Measurements from ENCODE around the gene EDC3. TPM values are rescaled to one million over a fixed set of nuclear protein-coding genes. Genes with fewer than 3 reads are reported as not detected.

Gene EDC3
- total RNA-seq, 5 donors from 2014 or later (not counting 1 experiment from before 2014, with no cell fraction given) = 31.8 to 49.4 (median 43.2) TPM

- Histone ChIP-seq H3K36me3 (ENCODE audit: control insufficient read depth in 2 of 2, extremely low read depth in 1 of 2, insufficient read depth in 1 of 2, low read length in 1 of 2) (peaks cover 14 to 92% of the 10 kb centered on the region in 2 donors), H3K27ac (ENCODE audit: low read length) (no peak overlapping the region), H3K4me1 (ENCODE audit: control insufficient read depth in 1 of 2, extremely low read depth in 1 of 2, insufficient read depth in 2 of 2, low read length in 2 of 2) (peaks cover 0 to 48% of the 10 kb centered on the region in 2 experiments), H3K27me3 (replicated peaks in 1 of 2; ENCODE audit: control insufficient read depth in 2 of 2, extremely low read depth in 1 of 2, insufficient read depth in 2 of 2, low read length in 1 of 2) (no peaks in the 10 kb centered on the region), H3K9me3 (no peaks in the 10 kb centered on the region), H3K4me3 (ENCODE audit: control insufficient read depth in 1 of 2, extremely low read depth in 1 of 2, low read length in 1 of 2) (no peak overlapping the region)
- no peaks in the 10 kb centered on the region for H3K9me3 Mint-ChIP-seq
- ChIA-PET CTCF (interaction anchor here in 1 of 2 donors (1.0 kb wide), 1 partner anchor 10 kb away, joined by 3 read pairs; no protein-coding TSS in a partner anchor), POLR2A (interaction anchor here in 1 of 2 donors (0.5 kb wide), 1 partner anchor 171 kb away, joined by 5 read pairs; no protein-coding TSS in a partner anchor)
- peak overlapping the region in 1 of 3 donors; percentile 4 for H3K4me3 Mint-ChIP-seq
- DNase-seq = peak in 1 of 35 experiments; percentile 20
- H3K36me3 Mint-ChIP-seq = peaks cover 63% of the 10 kb centered on the region
- peaks cover 10 to 32% (median 23%) of the 10 kb centered on the region in 3 donors for H3K4me1 Mint-ChIP-seq
- no peaks in the 10 kb centered on the region for H3K27me3 Mint-ChIP-seq
- peak; percentile 51 to 77 (median 62) for ATAC-seq (replicated peaks in 1 of 4)
- peak overlapping the region; percentile 86 for H3K27ac Mint-ChIP-seq
- WGBS (ENCODE audit: insufficient coverage) = 83% methylated on average over 1 of the region's 10 CpGs
Observed at GRCh38 chr15:74626752-74627692, 68.8 kb downstream of the EDC3 start.

GRCh38 chr15:74626336-74626735, 69.5 kb downstream of the EDC3 start:
- DNase-seq = no peak
- H3K27ac Mint-ChIP-seq = peak overlapping the region; percentile 86
- peaks cover 19 to 95% of the 10 kb centered on the region in 2 donors for H3K36me3 ChIP-seq (ENCODE audit: control insufficient read depth in 2 of 2, extremely low read depth in 1 of 2, insufficient read depth in 1 of 2, low read length in 1 of 2)

GRCh38 chr15:74625693-74626092, 70.1 kb downstream of the EDC3 start:
- ChIA-PET POLR2A (no interaction called here), CTCF (interaction anchor here (0.8 to 1.2 kb wide), 2 partner anchors 9 kb away, joined by 3 to 4 read pairs; no protein-coding TSS in a partner anchor)
- H3K27ac Mint-ChIP-seq = peak overlapping the region; percentile 86
- Histone ChIP-seq H3K36me3 (ENCODE audit: control insufficient read depth in 2 of 2, extremely low read depth in 1 of 2, insufficient read depth in 1 of 2, low read length in 1 of 2) (peaks cover 21 to 95% of the 10 kb centered on the region in 2 donors), H3K4me3 (ENCODE audit: control insufficient read depth in 1 of 2, extremely low read depth in 1 of 2, low read length in 1 of 2) (no peak overlapping the region), H3K27me3 (replicated peaks in 1 of 2; ENCODE audit: control insufficient read depth in 2 of 2, extremely low read depth in 1 of 2, insufficient read depth in 2 of 2, low read length in 1 of 2) (no peaks in the 10 kb centered on the region), H3K9me3 (no peaks in the 10 kb centered on the region), H3K27ac (ENCODE audit: low read length) (no peak overlapping the region), H3K4me1 (ENCODE audit: control insufficient read depth in 1 of 2, extremely low read depth in 1 of 2, insufficient read depth in 2 of 2, low read length in 2 of 2) (peaks cover 0 to 55% of the 10 kb centered on the region in 2 experiments)
- H3K36me3 Mint-ChIP-seq = peaks cover 73% of the 10 kb centered on the region
- peaks cover 13 to 40% (median 29%) of the 10 kb centered on the region in 3 donors for H3K4me1 Mint-ChIP-seq
- 96% methylated on average over 5 of the region's 6 CpGs for WGBS (ENCODE audit: insufficient coverage)
- DNase-seq (no peak), ATAC-seq (replicated peaks in 1 of 4) (no peak)
- H3K9me3 Mint-ChIP-seq = no peaks in the 10 kb centered on the region
- H3K4me3 Mint-ChIP-seq = no peak overlapping the region
- no peaks in the 10 kb centered on the region for H3K27me3 Mint-ChIP-seq

More at GRCh38 chr15:74626336-74626735, 69.5 kb downstream of the EDC3 start:
- Histone ChIP-seq H3K4me3 (ENCODE audit: control insufficient read depth in 1 of 2, extremely low read depth in 1 of 2, low read length in 1 of 2) (no peak overlapping the region), H3K4me1 (ENCODE audit: control insufficient read depth in 1 of 2, extremely low read depth in 1 of 2, insufficient read depth in 2 of 2, low read length in 2 of 2) (peaks cover 0 to 52% of the 10 kb centered on the region in 2 experiments), H3K9me3 (no peaks in the 10 kb centered on the region), H3K27ac (ENCODE audit: low read length) (no peak overlapping the region), H3K27me3 (replicated peaks in 1 of 2; ENCODE audit: control insufficient read depth in 2 of 2, extremely low read depth in 1 of 2, insufficient read depth in 2 of 2, low read length in 1 of 2) (no peaks in the 10 kb centered on the region)
- ChIA-PET CTCF (no interaction called here), POLR2A (no interaction called here)
- Mint-ChIP-seq H3K4me3 (no peak overlapping the region), H3K27me3 (no peaks in the 10 kb centered on the region), H3K4me1 (peaks cover 7 to 34% (median 22%) of the 10 kb centered on the region in 3 donors), H3K9me3 (no peaks in the 10 kb centered on the region), H3K36me3 (peaks cover 68% of the 10 kb centered on the region)
- WGBS (ENCODE audit: insufficient coverage) = 95% methylated on average over 7 of the region's 7 CpGs
- no peak for ATAC-seq (replicated peaks in 1 of 4)

DNA sequence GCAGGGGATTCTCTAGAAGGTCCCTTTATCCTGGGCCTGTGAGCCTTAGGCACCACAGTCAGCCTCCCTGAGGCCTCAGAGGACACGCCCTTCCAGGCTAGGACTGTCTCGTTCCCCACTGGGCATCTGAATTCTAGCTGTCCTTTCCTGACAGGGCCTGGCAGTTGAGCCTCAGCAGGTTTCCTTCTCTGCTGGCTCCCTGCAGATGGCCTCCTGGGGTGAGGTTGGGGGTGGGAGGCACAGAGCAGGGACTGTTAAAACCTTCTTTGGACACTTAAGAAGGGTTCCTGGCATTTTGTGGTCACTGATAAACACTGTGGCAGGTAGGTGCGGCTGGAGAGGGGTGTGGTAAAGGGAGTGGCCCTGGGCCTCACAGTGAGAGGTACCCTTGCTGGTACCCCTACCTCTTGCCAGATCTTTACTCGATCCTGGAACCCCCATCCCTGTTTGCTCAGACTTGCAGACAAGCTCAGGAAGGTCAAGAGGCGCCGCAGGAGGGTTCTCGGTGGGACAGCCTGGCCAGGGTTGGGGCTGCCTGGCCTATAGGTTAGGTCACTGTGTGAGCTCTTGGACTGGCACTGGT, 71.7 kb downstream of the EDC3 start:
- DNase-seq = no peak
- peaks cover 29 to 52% (median 45%) of the 10 kb centered on the region in 3 donors for H3K4me1 Mint-ChIP-seq
- H3K27ac ChIP-seq (ENCODE audit: low read length) = no peak overlapping the region
- H3K4me3 ChIP-seq (ENCODE audit: control insufficient read depth in 1 of 2, extremely low read depth in 1 of 2, low read length in 1 of 2) = no peak overlapping the region
- peaks cover 0 to 71% of the 10 kb centered on the region in 2 experiments for H3K4me1 ChIP-seq (ENCODE audit: control insufficient read depth in 1 of 2, extremely low read depth in 1 of 2, insufficient read depth in 2 of 2, low read length in 2 of 2)
- H3K36me3 Mint-ChIP-seq = peaks cover 78% of the 10 kb centered on the region
- peaks cover 24 to 100% of the 10 kb centered on the region in 2 donors for H3K36me3 ChIP-seq (ENCODE audit: control insufficient read depth in 2 of 2, extremely low read depth in 1 of 2, insufficient read depth in 1 of 2, low read length in 1 of 2)
- H3K4me3 Mint-ChIP-seq = no peak overlapping the region
- no peaks in the 10 kb centered on the region for H3K9me3 Mint-ChIP-seq
- ChIA-PET CTCF (interaction anchor here (0.6 to 1.1 kb wide), 4 partner anchors 21 to 502 kb away, joined by 3 read pairs; no protein-coding TSS in a partner anchor), POLR2A (no interaction called here)
- no peaks in the 10 kb centered on the region for H3K9me3 ChIP-seq
- H3K27ac Mint-ChIP-seq = peak overlapping the region in 1 of 2 donors; percentile 52
- 87% methylated on average over 3 of the region's 7 CpGs for whole genome bisulfite sequencing (ENCODE audit: insufficient coverage)
- no peaks in the 10 kb centered on the region for H3K27me3 Mint-ChIP-seq
- no peak for ATAC-seq (replicated peaks in 1 of 4)
- H3K27me3 ChIP-seq (replicated peaks in 1 of 2; ENCODE audit: control insufficient read depth in 2 of 2, extremely low read depth in 1 of 2, insufficient read depth in 2 of 2, low read length in 1 of 2) = no peaks in the 10 kb centered on the region

GRCh38 chr15:74622758-74623157, 73.1 kb downstream of the EDC3 start:
- no peaks in the 10 kb centered on the region for H3K27me3 ChIP-seq (replicated peaks in 1 of 2; ENCODE audit: control insufficient read depth in 2 of 2, extremely low read depth in 1 of 2, insufficient read depth in 2 of 2, low read length in 1 of 2)
- H3K9me3 Mint-ChIP-seq = no peaks in the 10 kb centered on the region
- no peaks in the 10 kb centered on the region for H3K27me3 Mint-ChIP-seq
- WGBS (ENCODE audit: insufficient coverage) = 88% methylated on average over 1 of the region's 3 CpGs
- POLR2A ChIA-PET = no interaction called here
- H3K27ac ChIP-seq (ENCODE audit: low read length) = no peak overlapping the region
- H3K4me3 Mint-ChIP-seq = no peak overlapping the region
- peak overlapping the region in 1 of 2 donors; percentile 58 for H3K27ac Mint-ChIP-seq
- peaks cover 2 to 75% of the 10 kb centered on the region in 2 experiments for H3K4me1 ChIP-seq (ENCODE audit: control insufficient read depth in 1 of 2, extremely low read depth in 1 of 2, insufficient read depth in 2 of 2, low read length in 2 of 2)
- H3K4me1 Mint-ChIP-seq = peaks cover 32 to 62% (median 56%) of the 10 kb centered on the region in 3 donors
- DNase-seq = no peak
- H3K36me3 ChIP-seq (ENCODE audit: control insufficient read depth in 2 of 2, extremely low read depth in 1 of 2, insufficient read depth in 1 of 2, low read length in 1 of 2) = peaks cover 24 to 97% of the 10 kb centered on the region in 2 donors
- H3K36me3 Mint-ChIP-seq = peaks cover 66% of the 10 kb centered on the region
- no peak for ATAC-seq (replicated peaks in 1 of 4)
- H3K4me3 ChIP-seq (ENCODE audit: control insufficient read depth in 1 of 2, extremely low read depth in 1 of 2, low read length in 1 of 2) = no peak overlapping the region
- H3K9me3 ChIP-seq = no peaks in the 10 kb centered on the region
- CTCF ChIA-PET = interaction anchor here in 1 of 2 donors (1.9 kb wide), 1 partner anchor 9 kb away, joined by 16 read pairs; no protein-coding TSS in a partner anchor

GRCh38 chr15:74621936-74622335, 73.9 kb downstream of the EDC3 start:
- DNase-seq = no peak

More at GRCh38 chr15:74621936-74622335, 73.9 kb downstream of the EDC3 start:
- WGBS (ENCODE audit: insufficient coverage) = 98% methylated on average over 8 of the region's 21 CpGs
- POLR2A ChIA-PET = no interaction called here
- CTCF ChIA-PET = interaction anchor here in 1 of 2 donors (1.2 to 1.9 kb wide), 2 partner anchors 9 to 165 kb away, joined by 5 to 16 read pairs; no protein-coding TSS in a partner anchor
- peaks cover 9 to 76% of the 10 kb centered on the region in 2 experiments for H3K4me1 ChIP-seq (ENCODE audit: control insufficient read depth in 1 of 2, extremely low read depth in 1 of 2, insufficient read depth in 2 of 2, low read length in 2 of 2)
- Mint-ChIP-seq H3K36me3 (peaks cover 62% of the 10 kb centered on the region), H3K4me1 (peaks cover 40 to 64% (median 58%) of the 10 kb centered on the region in 3 donors), H3K4me3 (no peak overlapping the region), H3K27me3 (no peaks in the 10 kb centered on the region), H3K27ac (no peak overlapping the region), H3K9me3 (no peaks in the 10 kb centered on the region)
- no peaks in the 10 kb centered on the region for H3K9me3 ChIP-seq
- H3K27me3 ChIP-seq (replicated peaks in 1 of 2; ENCODE audit: control insufficient read depth in 2 of 2, extremely low read depth in 1 of 2, insufficient read depth in 2 of 2, low read length in 1 of 2) = no peaks in the 10 kb centered on the region
- H3K36me3 ChIP-seq (ENCODE audit: control insufficient read depth in 2 of 2, extremely low read depth in 1 of 2, insufficient read depth in 1 of 2, low read length in 1 of 2) = peaks cover 24 to 88% of the 10 kb centered on the region in 2 donors
- no peak for ATAC-seq (replicated peaks in 1 of 4)
- H3K4me3 ChIP-seq (ENCODE audit: control insufficient read depth in 1 of 2, extremely low read depth in 1 of 2, low read length in 1 of 2) = no peak overlapping the region
- no peak overlapping the region for H3K27ac ChIP-seq (ENCODE audit: low read length)
